Fibroblast of peridontal ligament (primary cell): ENCODE measurements around the gene C1orf226.

ENCODE experiments used
- DNase-seq: peaks from one replicate; pipeline ENCODE4 v3.0.0-alpha.2; 2010; ENCODE audit errors: extremely low read depth

The C1orf226 gene

DNA sequence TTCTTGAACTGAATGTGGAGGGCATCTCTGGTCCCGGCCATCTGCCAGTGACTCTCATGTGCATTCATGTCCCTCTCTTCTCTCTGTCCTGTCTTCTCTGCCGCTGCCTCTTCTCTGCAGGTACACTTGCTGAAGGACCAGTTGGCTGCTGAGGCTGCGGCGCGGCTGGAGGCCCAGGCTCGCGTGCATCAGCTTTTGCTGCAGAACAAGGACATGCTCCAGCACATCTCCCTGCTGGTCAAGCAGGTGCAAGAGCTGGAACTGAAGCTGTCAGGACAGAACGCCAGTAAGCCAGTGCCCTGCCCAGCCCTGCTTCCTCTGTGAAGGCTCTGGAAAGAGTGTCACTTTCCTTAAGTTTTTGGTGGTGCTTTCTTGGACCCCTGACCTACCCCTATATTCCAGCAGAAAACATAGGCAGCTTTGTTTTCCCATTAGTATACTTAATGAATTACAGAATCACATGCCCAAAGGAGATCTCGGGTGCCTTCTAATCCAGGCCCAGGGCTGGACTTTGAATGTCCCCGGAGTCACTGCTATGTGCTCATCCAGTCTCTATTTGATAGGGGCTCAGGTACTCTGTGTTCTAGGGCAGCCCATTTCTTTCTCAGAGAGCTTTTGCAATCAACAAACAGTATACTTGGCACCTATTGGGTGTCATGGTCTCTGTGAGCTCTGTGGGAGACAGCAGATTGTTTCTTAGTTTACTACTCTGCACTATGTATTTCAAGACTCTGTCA lies 16.1 kb upstream of the C1orf226 start:
- no peak for DNase-seq

DNA sequence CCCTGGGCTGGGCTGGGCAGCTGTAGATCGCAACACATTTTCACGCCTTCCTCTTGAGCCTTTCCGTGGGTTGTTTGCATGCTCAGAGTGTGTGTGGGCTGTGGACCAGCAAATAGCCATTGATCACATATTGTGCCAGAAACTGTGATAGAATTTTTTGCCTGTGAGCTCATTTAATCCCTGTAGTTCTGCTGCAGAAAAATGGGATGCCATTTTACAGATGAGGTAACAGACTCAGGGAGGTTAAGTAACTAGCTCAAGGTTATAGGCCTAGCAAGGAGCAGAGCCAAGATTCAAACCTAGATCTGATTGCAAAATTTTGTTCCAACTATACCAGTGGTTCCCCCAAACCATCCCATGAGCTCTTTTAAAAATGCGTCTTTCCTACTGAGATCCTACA lies 15.4 kb upstream of the C1orf226 start:
- DNase-seq: no peak

DNA sequence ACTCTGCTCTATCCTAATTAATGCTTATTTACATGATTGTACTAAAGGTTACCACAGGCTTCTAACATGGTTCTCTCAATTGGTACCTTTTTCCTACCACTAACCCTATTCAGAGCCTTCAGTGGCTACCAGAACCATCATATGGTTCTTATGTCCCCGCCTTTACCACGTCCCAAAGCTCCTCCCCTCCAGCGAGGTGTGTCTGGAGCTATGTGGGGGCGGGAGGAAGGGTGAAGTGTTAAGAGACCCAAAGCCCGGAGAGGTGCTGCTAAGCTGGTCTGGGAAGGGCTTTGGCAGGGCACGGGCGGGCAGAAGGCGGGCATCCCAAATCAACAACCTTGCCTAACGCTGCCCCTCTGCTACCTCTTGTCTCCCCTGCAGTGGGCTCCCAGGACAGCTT lies 14.9 kb upstream of the C1orf226 start:
- DNase-seq: no peak

DNA sequence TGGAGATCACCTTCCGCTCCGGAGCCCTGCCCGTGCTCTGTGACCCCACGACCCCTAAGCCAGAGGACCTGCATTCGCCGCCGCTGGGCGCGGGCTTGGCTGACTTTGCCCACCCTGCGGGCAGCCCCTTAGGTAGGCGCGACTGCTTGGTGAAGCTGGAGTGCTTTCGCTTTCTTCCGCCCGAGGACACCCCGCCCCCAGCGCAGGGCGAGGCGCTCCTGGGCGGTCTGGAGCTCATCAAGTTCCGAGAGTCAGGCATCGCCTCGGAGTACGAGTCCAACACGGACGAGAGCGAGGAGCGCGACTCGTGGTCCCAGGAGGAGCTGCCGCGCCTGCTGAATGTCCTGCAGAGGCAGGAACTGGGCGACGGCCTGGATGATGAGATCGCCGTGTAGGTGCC lies 14.5 kb upstream of the C1orf226 start:
- DNase-seq: no peak

DNA sequence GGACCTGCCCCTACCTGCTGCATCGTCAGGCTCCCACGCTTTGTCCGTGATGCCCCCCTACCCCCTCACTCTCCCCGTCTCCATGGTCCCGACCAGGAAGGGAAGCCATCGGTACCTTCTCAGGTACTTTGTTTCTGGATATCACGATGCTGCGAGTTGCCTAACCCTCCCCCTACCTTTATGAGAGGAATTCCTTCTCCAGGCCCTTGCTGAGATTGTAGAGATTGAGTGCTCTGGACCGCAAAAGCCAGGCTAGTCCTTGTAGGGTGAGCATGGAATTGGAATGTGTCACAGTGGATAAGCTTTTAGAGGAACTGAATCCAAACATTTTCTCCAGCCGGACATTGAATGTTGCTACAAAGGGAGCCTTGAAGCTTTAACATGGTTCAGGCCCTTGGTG lies 13.8 kb upstream of the C1orf226 start:
- DNase-seq: no peak

DNA sequence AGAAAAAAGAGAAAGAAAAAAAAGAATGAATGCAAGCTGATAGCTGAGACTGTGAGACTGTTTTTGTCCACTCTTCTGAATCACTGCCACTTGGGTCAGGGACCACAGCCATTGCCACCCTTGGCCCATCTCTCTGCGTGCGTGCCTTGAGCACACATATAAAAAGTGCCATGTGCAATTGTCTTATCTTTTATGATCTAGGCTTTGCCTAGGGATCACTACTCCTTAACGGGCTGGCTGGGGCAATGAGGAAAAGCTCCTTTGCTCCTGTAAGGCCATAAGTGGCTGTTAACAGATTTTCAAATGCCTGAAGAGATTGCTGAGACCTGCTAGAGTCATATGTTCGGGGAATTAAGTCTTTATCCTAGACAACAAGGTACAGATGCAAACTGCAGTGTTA lies 13.1 kb upstream of the C1orf226 start:
- no peak for DNase-seq

DNA sequence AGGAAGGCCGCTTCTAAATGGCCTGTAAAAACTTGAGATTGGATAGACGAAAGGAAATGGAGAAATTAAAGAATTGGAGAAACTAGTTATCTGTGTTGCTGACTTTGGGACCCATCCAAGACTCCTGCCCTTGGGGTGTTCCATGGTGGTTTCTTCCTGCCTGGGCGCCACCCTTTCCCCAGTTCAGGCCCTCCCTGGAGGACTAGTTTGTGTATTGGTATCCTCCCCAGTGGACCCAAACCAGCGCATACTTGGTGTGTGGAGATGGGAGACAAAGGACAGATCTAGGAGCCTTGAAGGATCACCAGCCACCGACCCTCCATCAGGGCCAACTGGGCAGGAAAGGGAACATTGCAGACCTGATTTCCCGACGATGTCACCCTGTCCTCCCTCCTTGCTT lies 12.0 kb upstream of the C1orf226 start:
- no peak for DNase-seq

DNA sequence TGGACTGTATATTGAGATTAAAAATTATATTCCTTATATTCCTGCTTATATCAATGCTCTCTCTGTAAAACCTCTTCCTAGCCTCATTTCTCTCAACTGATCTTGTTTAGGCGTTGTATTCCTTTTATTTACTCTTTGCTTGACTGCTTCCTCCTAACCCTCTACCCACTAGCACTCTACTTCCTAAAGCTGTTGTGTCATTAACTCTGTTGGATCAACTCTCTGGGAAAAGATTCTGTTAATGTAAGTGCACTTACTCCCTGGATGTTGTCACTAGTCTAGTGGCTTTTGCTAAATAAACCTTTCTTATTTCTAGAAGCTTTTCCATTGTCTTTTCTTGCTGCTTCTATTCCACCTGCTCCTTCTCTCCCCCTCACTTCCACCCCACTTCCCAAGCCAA lies 11.4 kb upstream of the C1orf226 start:
- no peak for DNase-seq

DNA sequence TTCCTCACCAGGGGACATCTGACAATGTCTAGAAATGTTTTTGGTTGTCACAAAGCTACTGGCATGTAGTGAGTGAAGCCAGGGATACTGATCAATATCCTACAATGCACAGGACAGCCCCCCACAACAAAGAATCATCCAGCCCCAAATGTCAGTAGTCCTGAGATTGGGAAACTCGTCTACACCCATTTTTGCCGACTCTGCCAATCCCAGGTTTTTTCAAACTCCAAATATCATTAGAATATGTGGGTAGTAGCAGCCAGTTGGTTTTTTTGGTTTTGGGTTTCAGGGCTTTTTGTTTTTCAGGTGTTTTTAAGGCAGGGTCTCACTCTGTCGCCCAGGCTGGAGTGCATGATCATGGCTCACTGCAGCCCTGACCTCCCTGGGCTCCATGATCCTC lies 10.8 kb upstream of the C1orf226 start:
- no peak for DNase-seq

DNA sequence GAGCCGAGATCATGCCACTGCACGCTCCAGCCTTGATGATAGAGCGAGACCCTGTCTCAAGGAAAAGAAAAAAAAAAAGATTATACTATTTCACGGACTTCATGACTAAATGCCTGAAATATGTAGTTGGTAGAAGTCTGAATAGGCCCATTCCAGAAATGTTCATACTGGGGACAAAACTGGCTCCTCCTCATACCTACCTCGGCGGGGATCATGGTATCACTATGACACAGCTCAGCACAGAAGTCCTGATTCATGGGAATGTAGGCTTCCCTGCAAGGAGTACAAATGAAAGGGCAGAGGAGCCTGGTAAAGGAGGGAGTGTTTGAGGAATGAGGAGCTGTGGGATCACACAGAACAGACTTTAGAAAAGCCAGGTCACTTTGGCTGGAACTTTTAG lies 9.9 kb upstream of the C1orf226 start:
- DNase-seq: no peak

DNA sequence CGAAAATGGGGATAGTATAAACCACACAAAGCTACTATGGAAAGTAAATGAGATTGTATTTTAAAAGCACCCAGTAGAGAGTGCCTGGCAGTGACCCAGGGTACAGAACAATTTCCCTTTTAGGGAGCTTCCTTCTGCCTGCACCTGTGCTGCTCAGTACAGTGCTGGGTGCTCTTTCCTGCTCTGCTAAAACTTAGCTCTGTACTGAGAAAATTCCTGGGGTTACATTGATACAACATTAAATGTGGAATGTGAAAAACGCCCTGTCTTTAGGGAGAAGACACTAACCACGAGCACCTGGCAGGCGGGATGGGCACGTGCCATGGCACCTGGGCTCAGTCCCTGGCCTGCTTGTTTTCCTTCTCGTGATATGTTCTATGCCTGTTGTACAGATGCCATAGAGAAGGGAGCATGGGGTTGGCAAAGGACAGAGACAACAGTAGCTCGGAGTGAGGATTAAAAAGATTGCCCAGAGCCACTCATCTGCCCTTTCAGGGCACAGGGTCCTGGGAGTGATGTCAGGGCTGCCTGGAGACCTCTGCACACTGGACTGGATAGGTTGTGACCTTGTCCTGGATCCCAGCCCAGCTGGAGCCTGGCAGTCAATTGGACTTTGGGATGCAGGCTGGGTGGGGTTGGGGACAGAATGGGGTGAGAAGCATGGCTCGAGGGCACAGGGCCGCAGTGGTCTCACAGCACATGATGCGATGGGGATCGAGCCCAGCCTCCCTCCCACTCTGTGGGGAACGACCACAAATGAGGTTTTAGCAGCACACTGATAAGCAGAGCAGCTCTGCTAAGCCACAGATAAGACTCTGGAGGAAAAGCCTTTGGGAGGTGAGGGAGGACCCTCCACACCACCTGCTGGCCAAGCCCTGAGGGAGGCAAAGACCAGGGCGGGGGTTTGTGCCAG lies 9.1 kb upstream of the C1orf226 start:
- no peak for DNase-seq

DNA sequence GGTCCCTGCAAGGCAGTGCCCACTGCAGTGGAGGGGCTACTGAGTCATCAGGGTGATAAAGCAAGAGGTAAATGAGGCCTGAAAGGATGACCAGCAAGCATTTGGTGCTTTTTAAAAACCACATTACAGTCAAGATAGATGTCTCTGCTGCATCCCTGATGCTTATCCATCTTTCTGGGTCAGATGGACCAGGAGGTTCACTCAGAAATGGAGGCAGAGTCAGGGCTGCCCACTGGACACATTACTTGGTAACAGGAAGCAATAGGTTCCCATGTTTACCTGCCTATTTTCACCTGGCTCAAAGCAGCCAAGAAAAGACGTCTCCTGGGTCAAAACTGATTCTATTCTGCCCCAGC lies 8.5 kb upstream of the C1orf226 start:
- no peak for DNase-seq

DNA sequence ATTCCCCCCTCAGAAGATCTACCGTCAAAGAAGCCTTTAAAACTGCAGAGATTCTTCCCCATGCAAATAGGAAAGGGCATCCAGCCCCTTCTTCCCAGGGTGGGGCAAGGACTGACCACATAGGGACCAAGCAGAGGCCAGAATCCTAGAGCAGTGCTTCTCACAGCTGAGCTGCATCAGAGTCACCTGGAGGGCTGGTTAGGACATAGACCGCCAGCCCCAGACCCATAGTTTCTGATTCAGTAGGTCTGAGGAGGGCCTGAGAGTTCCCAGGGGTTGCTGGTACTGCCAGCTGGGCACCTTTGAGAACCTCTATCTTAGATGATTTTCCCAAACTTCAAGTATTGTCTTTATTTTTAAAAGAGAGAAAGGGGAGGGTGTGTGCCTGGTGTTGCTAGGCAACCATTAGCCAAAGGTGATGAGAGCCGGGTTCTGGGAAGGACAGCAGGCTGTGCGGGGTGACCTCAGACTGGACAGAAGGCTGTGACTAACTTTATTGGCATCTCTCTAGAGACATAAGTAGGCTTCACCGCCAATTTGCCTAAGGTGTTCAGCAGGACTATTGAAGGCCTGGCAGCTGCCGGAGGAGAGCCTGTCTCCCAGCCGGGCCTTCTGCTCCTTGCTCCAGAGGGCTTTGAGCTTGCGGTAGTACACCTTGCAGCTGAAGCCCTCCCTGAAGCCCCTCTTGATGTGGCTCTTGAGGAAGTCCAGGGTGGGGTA lies 7.8 kb upstream of the C1orf226 start:
- no peak for DNase-seq

DNA sequence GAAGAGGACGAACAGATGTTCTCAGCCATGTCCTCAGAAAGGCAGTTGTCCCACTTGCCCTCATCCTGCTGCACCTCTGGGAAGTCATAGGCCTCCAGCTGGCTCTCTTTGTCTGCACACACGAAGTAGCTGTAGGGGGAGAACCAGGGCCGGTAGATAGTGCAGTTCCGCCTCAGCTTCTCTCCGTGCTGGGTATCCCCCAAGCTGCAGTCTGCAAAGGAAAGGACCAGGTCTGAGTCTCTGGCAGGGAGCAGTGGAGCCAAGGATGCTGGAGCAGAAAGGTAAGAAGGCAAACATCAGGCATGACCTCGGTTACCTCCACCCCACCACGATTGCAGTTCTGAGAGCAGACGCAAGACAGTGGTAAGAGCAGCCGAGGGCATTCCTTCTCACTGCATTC lies 7.1 kb upstream of the C1orf226 start:
- no peak for DNase-seq

DNA sequence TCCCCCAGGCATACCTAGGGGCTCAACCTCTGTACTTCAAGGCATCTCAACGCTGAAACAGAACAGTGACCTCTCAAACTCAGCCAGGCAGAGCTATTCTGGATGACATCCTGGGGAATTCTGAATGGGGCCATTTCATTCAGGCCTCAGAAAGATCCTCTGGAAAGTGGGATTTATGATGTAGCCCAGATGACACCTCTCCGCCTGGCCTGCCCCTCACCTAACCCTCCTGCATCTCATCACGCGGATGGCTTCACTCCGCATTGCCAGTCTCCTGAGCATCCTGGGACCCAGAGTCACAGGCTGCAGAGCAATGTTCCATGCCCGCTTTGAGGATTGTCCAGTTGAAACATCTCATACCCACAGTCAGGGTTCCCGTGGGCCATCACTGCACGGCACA lies 6.1 kb upstream of the C1orf226 start:
- DNase-seq: no peak

DNA sequence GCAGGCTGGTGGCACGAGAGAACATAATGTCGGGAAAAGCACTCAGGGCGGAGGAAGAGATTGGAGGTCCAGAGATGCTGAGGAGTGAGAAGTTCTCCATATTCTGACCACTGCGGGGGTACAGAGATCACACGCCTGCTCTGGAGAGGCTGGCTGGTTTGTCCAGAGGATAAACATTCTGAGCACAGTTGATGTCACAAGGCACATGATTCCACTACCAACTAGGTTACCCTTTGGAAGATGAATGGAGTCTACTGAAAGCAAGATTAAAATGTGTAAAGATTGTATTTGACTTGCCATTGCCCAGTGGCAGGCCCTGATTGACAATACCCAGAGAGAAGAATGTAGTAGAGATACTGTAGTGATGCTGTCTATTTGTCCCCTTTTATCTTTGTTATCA lies 4.8 kb upstream of the C1orf226 start, which contains the start of gene SPATA46:
SPATA46 (minus strand) TSS at position 164 of the 400 bp plus-strand sequence; CDS start at position 100, 64 bp downstream.
- DNase-seq: no peak

DNA sequence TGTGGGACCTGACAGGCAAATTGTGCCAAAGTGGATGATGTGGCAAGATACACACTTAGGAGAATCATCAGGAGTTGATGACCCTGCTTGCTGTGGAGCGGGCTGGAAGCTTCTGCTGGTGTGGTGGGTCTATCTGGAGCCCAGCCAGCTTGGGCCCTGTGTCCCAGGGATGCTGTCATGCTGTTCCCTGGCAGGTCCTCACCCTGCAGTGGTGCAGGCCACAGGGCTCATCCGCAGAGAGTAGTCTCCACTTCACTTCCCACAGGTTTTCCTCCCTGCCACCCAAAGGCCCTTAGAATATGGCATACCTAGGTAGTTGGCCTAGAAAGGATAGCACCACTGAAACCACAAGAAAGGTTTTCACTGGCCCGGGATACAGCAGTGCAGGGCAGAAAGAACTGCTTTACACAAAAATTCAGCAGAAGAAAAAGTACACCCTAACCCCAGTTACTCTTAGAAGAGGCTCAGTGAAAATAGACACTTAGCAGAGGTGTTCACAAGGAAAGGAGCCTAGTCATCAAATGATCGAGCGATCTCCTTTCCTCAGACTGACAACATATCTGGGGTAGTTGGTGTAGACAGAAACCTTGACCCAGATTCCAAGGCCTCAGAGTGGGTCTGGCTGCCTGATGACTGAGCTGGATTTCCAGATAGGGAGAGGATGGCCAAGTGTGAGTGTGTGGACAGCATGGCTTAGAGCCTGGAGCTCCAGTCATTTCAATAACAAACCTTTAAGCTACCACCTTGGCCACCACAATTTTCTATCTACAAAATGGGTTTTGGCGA lies 1.3 kb upstream of the C1orf226 start:
- no peak for DNase-seq

DNA sequence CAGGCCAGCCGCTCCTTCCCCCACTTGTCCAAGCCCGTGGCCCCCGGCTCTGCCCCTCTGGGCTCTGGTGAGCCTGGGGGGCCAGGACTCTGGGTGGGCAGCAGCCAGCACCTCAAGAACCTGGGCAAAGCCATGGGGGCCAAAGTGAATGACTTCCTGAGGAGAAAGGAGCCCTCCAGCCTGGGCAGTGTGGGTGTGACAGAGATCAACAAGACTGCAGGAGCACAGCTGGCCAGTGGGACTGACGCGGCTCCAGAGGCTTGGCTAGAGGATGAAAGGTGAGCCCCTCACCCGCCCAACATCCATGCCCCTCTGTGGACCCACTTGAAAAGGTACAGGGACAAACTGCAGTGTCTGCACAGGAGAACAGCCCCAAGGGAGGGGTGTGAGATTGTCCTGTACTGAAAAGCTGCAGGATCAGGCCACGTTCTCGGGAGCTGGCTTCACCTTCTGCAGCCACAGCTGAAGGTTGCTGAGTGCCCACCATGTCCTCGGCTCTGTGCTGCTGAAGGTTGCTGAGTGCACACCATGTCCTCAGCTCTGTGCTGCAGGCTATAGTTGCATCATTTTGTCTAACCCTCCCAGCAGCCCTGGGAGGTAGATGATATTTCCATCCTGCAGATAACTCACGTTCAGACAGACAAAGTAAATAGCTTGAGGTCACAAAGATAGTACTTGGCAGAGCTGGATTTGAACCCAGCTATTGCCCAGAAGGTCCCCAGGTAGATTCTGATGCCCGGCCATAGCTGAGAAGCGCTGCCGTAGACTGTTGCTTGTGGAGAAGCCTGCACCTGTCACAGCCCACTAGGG lies 618 bp downstream of the C1orf226 start:
- DNase-seq: no peak

DNA sequence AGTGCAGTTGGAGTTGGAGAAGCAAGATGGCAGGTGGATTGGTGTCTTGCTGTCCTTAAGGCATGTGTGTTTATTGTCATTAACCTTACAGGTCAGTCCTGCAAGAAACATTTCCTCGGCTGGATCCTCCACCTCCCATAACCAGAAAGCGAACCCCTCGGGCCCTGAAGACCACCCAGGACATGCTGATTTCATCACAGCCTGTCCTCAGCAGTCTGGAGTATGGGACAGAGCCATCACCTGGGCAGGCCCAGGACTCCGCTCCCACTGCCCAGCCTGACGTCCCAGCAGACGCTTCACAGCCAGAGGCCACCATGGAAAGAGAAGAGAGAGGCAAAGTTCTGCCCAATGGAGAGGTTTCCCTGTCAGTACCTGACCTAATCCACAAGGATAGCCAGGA lies 1.6 kb downstream of the C1orf226 start:
- no peak for DNase-seq

DNA sequence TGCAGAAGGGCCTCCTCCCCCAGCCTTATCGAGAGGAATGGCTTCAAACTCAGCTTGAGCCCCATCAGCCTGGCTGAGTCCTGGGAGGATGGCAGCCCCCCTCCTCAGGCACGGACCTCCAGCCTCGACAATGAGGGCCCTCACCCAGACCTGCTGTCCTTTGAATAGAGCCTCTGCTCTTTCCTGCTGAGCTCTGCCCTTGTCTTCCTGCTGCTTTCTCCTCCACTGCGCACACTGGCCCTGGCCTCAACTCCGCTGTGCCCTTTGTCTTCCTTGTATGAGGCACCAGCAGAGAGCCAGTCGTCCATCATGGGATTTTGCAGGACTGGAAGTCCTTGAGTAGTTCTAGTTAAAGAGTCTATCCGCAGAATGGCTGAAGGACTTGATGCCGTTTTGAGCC lies 2.0 kb downstream of the C1orf226 start:
- no peak for DNase-seq

DNA sequence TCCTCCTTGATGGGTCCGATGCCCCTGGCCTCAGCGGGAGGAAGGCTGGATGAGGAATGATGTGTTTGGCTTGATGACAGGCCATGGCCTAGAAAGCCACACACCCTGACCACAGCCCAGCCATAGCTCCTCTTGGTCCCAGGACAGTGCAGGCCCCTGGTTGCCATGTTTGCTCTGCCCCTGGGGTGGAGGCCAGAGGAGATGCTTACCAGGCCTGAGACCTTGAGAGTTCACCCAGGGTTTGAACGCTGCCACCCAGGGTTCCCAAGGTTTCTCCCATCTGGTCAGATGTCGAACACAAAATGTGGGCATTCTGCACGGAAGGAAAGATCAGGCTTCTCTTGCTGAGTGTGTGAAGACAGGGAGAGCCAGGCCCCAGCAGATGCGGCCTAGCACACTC lies 2.6 kb downstream of the C1orf226 start:
- no peak for DNase-seq
